H54 (cell line): ENCODE results near the gene CNNM3.

Experiments used
- DNase-seq: peaks from one replicate; pipeline ENCODE4 v3.0.0; 2011; ENCODE audit warnings: low spot score, mixed read lengths; ENCODE audit not compliant: insufficient read length
- FAIRE-seq: peaks from 3 replicates; lab custom pipeline; 2011; peaks lifted over from hg19 to GRCh38; lab: Jason Lieb, UNC
- POLR2A ChIP-seq: IDR thresholded peaks from 2 replicates; pipeline ENCODE4 v1.6.1; 2011; ENCODE audit warnings: low read depth, mild to moderate bottlenecking, low read length

The CNNM3 gene

GRCh38 chr2:96819876-96820511 lies 3.9 kb downstream of the CNNM3 start:
- no peak for TF ChIP-seq POLR2A
- FAIRE-seq (no peak), DNase-seq (no peak)

GRCh38 chr2:96821113-96821675 lies 5.1 kb downstream of the CNNM3 start:
- FAIRE-seq = no peak
- no peak for DNase-seq

GRCh38 chr2:96822786-96823185 lies 6.7 kb downstream of the CNNM3 start:
- DNase-seq (no peak), FAIRE-seq (no peak)
- TF ChIP-seq POLR2A = no peak

More at GRCh38 chr2:96821113-96821675, 5.1 kb downstream of the CNNM3 start:
- no peak for TF ChIP-seq POLR2A

- FAIRE-seq = no peak
- no peak for TF ChIP-seq POLR2A
- DNase-seq = no peak
Measured at GRCh38 chr2:96823198-96823597, 7.1 kb downstream of the CNNM3 start.

GRCh38 chr2:96824079-96824870 lies 8.2 kb downstream of the CNNM3 start:
- no peak for DNase-seq
- TF ChIP-seq POLR2A = no peak
- no peak for FAIRE-seq

- FAIRE-seq (no peak), DNase-seq (no peak)
- no peak for TF ChIP-seq POLR2A
Measured at GRCh38 chr2:96825057-96825456, 9.0 kb downstream of the CNNM3 start.

GRCh38 chr2:96826546-96827278 lies 10.6 kb downstream of the CNNM3 start:
- TF ChIP-seq POLR2A = no peak
- DNase-seq (no peak), FAIRE-seq (no peak)

- TF ChIP-seq POLR2A = no peak
- DNase-seq (no peak), FAIRE-seq (no peak)
Measured at GRCh38 chr2:96828436-96828835, 12.4 kb downstream of the CNNM3 start.

- FAIRE-seq = no peak
- TF ChIP-seq POLR2A = no peak
- no peak for DNase-seq
Measured at GRCh38 chr2:96828874-96829273, 12.8 kb downstream of the CNNM3 start.

GRCh38 chr2:96830044-96830562 lies 14.0 kb downstream of the CNNM3 start:
- FAIRE-seq (no peak), DNase-seq (no peak)
- TF ChIP-seq POLR2A = no peak

GRCh38 chr2:96831679-96832078 lies 15.6 kb downstream of the CNNM3 start:
- no peak for TF ChIP-seq POLR2A
- FAIRE-seq (no peak), DNase-seq (no peak)

- DNase-seq (no peak), FAIRE-seq (no peak)
Measured at GRCh38 chr2:96832408-96832753, 16.3 kb downstream of the CNNM3 start.

GRCh38 chr2:96832754-96833507 lies 16.9 kb downstream of the CNNM3 start:
- DNase-seq (peak; percentile 70), FAIRE-seq (no peak)
- TF ChIP-seq POLR2A = no peak

More at GRCh38 chr2:96832408-96832753, 16.3 kb downstream of the CNNM3 start:
- no peak for TF ChIP-seq POLR2A
